OCI-LY7 (cell line): ENCODE results near the gene PIGQ.
"Not testable (repeated sequence)": the region's sequence is repeated elsewhere in the genome, so short reads cannot be mapped to it uniquely, and the experiment has no call there.

Source experiments
- EZH2phosphoT487 ChIP-seq: fragments of 200-600 bp; sonication (generic); IDR thresholded peaks from 2 replicates; pipeline ENCODE4 v1.6.1; 2018; ENCODE audit warnings: low read depth, borderline replicate concordance, mild to moderate bottlenecking, mixed run types, antibody characterized with exemption, low read length, moderate library complexity, mixed read lengths
- TF ChIP-seq, protein P1 (sequence below): fragments of 200-600 bp; sonication (generic); conservative IDR thresholded peaks from 2 replicates; pipeline ENCODE4 v1.5.1; 2014; ENCODE audit warnings: mild to moderate bottlenecking, antibody characterized with exemption, low read length, moderate library complexity, mixed read lengths

DNA sequence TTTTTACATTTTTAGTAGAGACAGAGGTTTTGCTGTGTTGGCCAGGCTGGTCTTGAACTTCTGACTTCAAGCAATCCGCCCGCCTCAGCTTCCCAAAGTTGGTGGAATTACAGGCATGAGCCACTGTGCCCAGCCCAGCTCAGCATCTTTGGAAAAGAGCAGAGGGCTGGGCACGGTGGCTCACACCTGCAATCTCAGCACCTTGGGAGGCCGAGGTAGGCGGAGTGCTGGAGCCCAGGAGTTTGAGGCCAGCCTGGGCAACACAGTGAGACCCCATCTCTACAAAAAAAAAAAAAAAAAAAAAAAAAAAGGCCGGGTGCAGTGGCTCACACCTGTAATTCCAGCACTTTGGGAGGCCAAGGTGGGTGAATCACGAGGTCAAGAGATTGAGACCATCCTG is 27.9 kb downstream of the PIGQ start:
- TF ChIP-seq, protein P1, sequence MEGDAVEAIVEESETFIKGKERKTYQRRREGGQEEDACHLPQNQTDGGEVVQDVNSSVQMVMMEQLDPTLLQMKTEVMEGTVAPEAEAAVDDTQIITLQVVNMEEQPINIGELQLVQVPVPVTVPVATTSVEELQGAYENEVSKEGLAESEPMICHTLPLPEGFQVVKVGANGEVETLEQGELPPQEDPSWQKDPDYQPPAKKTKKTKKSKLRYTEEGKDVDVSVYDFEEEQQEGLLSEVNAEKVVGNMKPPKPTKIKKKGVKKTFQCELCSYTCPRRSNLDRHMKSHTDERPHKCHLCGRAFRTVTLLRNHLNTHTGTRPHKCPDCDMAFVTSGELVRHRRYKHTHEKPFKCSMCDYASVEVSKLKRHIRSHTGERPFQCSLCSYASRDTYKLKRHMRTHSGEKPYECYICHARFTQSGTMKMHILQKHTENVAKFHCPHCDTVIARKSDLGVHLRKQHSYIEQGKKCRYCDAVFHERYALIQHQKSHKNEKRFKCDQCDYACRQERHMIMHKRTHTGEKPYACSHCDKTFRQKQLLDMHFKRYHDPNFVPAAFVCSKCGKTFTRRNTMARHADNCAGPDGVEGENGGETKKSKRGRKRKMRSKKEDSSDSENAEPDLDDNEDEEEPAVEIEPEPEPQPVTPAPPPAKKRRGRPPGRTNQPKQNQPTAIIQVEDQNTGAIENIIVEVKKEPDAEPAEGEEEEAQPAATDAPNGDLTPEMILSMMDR: not testable (repeated sequence)
- not testable (repeated sequence) for TF ChIP-seq EZH2phosphoT487
